Uterus (tissue), 4 donors: Measurements from ENCODE around the gene MMGT1. TPM values are rescaled to one million over a fixed set of nuclear protein-coding genes. Genes with fewer than 3 reads are reported as not detected.
"Not testable (repeated sequence)": the region's sequence is repeated elsewhere in the genome, so short reads cannot be mapped to it uniquely, and the experiment has no call there.

Experiments used
- DNase-seq, 2 donors: peaks; one replicate each; pipeline ENCODE4 v3.0.0-alpha.2; 2019 to 2020
- H3K27ac ChIP-seq, 2 donors: fragments of 200-600 bp; sonication (generic); 1 replicate in 1 of 2; 2 replicates in 1 of 2; pipeline ENCODE4 v1.5.1; 2016 to 2018
- H3K27me3 ChIP-seq, 2 donors: fragments of 200-600 bp; sonication (generic); one replicate each; pipeline ENCODE4 v1.5.1; 2018 to 2019; ENCODE audit warnings: control low read depth in 1 of 2
- H3K36me3 ChIP-seq, 2 donors: fragments of 200-600 bp; sonication (generic); one replicate each; pipeline ENCODE4 v1.5.1; 2019; ENCODE audit warnings: control low read depth in 1 of 2
- H3K4me1 ChIP-seq, 2 donors: fragments of 200-600 bp; sonication (generic); one replicate each; pipeline ENCODE4 v1.5.1; 2018 to 2019; ENCODE audit warnings: control low read depth in 1 of 2
- H3K4me3 ChIP-seq, 2 donors: fragments of 200-600 bp; sonication (generic); 1 replicate in 1 of 2; 2 replicates in 1 of 2; pipeline ENCODE4 v1.5.1; 2018 to 2019; ENCODE audit warnings: mild to moderate bottlenecking in 1 of 2
- H3K9me3 ChIP-seq, 2 donors: fragments of 200-600 bp; sonication (generic); one replicate each; pipeline ENCODE4 v1.5.1; 2019; ENCODE audit warnings: control low read depth in 1 of 2
- POLR2A ChIP-seq, 2 donors: fragments of 450-650 bp; IDR thresholded peaks; one replicate each; pipeline ENCODE4 v1.6.1; 2016; ENCODE audit warnings: antibody characterized with exemption in 2 of 2, mild to moderate bottlenecking in 1 of 2, moderate library complexity in 1 of 2
- intact Hi-C: fragments of 100-400 bp; cut with DNase I; formaldehyde crosslinking; loops from one replicate; pipeline ENCODE4 v1.15.1; 2023; ENCODE audit warnings: low total_unique reads
- total RNA-seq, 4 donors: library from RNA; depleted of rRNA in 3 of 4; stranded (reverse); fragments of >200 nt in 3 of 4; gene quantifications; one replicate each; pipeline versions ENCODE4 v1.1.0 to v1.2.4, GENCODE V29; 2014 to 2023
- TF ChIP-seq, protein P1 (sequence below), 4 experiments: fragments of 200-600 bp in 2 of 4; fragments of 450-650 bp in 2 of 4; sonication (generic) in 2 of 4; IDR thresholded peaks; one replicate each; pipeline ENCODE4 v1.5.1; 2016 to 2019; ENCODE audit warnings: antibody characterized with exemption in 4 of 4, mild to moderate bottlenecking in 2 of 4, moderate library complexity in 1 of 4
- donor health status: DM: yes; HTN: yes; CAD: no.

Gene MMGT1
- total RNA-seq, 4 donors from 2014 or later, result 5.6 to 42.6 (median 23.1) TPM

DNA sequence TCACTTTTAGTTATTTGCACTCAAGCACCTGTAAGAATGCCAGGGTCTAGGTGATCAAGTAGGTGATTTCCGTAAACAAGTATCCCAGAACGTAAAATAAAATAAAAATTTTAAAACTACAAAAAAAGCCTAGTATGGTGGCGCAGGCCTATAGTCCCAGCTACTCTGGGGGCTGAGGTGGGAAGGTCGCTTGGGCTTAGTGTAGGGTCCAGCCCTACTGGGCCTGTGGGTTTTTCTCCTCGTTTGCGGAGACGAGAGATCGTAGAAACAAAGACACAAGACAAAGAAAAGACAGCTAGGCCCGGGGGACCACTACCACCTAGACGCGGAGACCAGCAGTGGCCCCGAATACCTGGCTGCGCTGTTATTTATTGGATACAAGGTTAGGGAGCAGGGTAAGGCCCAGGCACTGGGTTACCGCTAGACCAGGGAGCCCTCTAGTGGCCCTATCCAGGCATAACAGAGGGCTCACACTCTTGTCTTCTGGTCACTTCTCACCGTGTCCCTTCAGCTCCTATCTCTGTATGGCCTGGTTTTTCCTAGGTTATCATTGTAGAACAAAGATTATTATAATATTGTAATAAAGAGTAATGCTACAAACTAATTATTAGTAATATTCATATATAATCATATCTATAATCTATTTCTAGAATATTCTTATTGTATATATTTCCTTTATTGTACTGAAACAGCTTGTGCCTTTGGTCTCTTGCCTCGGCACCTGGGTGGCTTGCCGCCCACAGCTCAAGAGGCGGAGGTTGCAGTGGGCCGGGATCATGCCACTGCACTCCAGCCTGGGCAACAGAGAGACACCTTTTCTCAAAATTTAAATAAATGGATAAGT lies 41.9 kb downstream of the MMGT1 start:
- H3K27me3 ChIP-seq, result no peaks in the 10 kb centered on the region
- DNase-seq, result peak; percentile 17 to 26

DNA sequence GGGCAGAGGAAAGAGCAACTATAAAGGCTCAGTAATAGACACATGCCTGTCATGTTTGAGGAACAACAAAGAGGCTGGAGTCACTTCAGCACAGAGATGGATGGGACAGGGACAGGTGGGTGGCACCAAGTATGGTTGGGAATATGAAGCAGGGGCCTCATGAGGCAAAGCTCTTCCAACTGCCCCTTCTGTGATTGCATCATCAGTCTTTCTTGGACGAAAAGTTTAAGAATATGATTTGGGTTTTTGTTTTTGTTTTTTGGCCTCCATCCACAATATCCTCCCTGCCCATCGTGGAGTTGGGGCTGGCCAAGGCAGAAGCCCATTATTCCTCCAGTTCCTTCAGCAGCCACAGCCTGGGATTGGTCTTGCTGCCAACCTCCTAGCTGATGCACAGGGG lies 45.9 kb downstream of the MMGT1 start:
- Histone ChIP-seq H3K4me1 (no peaks in the 10 kb centered on the region), H3K27me3 (no peaks in the 10 kb centered on the region), H3K27ac (no peak overlapping the region), H3K36me3 (no peaks in the 10 kb centered on the region), H3K4me3 (no peak overlapping the region), H3K9me3 (no peaks in the 10 kb centered on the region)
- intact Hi-C loops, result no loop called here
- DNase-seq, result no peak
- TF ChIP-seq, protein P1, sequence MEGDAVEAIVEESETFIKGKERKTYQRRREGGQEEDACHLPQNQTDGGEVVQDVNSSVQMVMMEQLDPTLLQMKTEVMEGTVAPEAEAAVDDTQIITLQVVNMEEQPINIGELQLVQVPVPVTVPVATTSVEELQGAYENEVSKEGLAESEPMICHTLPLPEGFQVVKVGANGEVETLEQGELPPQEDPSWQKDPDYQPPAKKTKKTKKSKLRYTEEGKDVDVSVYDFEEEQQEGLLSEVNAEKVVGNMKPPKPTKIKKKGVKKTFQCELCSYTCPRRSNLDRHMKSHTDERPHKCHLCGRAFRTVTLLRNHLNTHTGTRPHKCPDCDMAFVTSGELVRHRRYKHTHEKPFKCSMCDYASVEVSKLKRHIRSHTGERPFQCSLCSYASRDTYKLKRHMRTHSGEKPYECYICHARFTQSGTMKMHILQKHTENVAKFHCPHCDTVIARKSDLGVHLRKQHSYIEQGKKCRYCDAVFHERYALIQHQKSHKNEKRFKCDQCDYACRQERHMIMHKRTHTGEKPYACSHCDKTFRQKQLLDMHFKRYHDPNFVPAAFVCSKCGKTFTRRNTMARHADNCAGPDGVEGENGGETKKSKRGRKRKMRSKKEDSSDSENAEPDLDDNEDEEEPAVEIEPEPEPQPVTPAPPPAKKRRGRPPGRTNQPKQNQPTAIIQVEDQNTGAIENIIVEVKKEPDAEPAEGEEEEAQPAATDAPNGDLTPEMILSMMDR (IDR thresholded peaks at IDR 0.05), result no peak
- no peak for TF ChIP-seq POLR2A (IDR thresholded peaks at IDR 0.05)

More for the DNA sequence above, 41.9 kb downstream of the MMGT1 start:
- Histone ChIP-seq H3K9me3 (no peaks in the 10 kb centered on the region), H3K4me3 (no peak overlapping the region), H3K27ac (no peak overlapping the region), H3K36me3 (no peaks in the 10 kb centered on the region), H3K4me1 (no peaks in the 10 kb centered on the region)
- no peak for TF ChIP-seq POLR2A (IDR thresholded peaks at IDR 0.05)
- TF ChIP-seq, protein P1 (IDR thresholded peaks at IDR 0.05), result peak; percentile 35 to 56 (median 40)
- intact Hi-C loops, result no loop called here

DNA sequence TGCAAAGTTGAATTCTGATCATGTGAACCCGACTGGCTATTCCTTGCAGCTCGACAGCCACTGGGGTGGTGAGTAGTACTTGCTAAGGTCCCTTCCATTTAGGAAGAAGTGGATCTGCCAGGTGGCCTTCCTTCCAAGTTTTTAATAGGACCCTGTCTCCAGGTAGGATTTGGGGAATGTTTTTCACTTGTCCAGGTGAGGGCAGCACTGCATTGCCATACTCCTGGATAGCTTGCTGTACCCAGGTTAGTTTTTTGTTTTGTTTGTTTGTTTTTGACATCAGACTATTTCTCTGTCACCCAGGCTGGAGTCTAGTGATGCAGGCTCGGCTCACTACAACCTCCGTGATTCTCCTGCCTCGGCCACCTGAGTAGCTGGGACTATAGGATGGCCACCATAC lies 50.4 kb downstream of the MMGT1 start:
- Histone ChIP-seq H3K27me3 (no peaks in the 10 kb centered on the region), H3K4me1 (no peaks in the 10 kb centered on the region), H3K4me3 (no peak overlapping the region), H3K9me3 (no peaks in the 10 kb centered on the region), H3K36me3 (no peaks in the 10 kb centered on the region), H3K27ac (no peak overlapping the region)
- TF ChIP-seq, protein P1 (IDR thresholded peaks at IDR 0.05), result no peak
- no peak for TF ChIP-seq POLR2A (IDR thresholded peaks at IDR 0.05)
- intact Hi-C loops, result no loop called here
- DNase-seq, result no peak

DNA sequence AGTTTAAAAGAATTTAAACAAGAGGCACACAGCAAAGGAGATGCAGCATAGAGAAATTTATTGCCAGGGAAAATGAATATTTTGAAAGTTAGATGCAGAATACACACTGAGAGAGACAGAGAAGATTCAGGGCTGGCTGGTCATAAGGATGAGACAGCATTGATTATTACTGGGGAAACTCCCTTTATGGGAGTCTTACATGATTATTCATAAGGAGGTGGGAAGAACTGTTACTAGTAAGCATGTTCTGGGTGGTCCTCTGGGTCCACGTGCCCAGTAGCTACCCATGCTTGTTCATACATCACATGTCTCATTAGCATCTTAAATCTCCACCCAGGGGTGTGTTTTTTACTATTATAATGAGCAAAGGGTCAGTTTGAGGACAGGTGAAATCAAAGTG lies 53.3 kb downstream of the MMGT1 start:
- H3K36me3 ChIP-seq, H3K27ac ChIP-seq, DNase-seq, H3K4me1 ChIP-seq, intact Hi-C loops, H3K4me3 ChIP-seq, H3K9me3 ChIP-seq, H3K27me3 ChIP-seq: not testable (repeated sequence)

DNA sequence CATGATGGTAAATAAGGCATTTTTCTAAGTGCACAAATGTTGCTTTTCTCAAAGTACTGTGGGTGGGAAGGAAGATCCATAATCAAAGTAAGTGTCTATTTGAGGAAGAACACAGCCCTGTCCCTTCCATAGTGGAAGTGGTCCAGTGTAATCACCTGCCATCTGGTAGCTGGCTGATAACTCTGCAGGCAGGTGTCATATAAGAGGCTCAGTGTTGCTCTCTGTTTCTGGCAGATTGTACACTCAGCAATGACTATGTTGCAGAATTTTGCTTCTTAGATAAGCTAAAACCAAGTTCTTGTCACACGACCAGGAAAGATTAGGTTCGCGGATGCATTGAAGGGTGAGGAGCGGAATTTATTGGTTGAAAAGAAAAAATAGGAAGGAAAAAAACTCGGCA lies 59.4 kb downstream of the MMGT1 start:
- Histone ChIP-seq H3K27ac (no peak overlapping the region), H3K9me3 (no peaks in the 10 kb centered on the region), H3K27me3 (no peaks in the 10 kb centered on the region), H3K36me3 (no peaks in the 10 kb centered on the region), H3K4me1 (no peaks in the 10 kb centered on the region), H3K4me3 (no peak overlapping the region)
- no peak for DNase-seq
- no peak for TF ChIP-seq POLR2A (IDR thresholded peaks at IDR 0.05)
- TF ChIP-seq, protein P1 (IDR thresholded peaks at IDR 0.05), result no peak
- intact Hi-C loops, result no loop called here

Other genes starting within 250 kb of the MMGT1 start
- not detected for gene CT45A3, start 205.8 kb downstream of the MMGT1 start, total RNA-seq
- not detected for gene CT45A5, start 188.5 kb downstream of the MMGT1 start, total RNA-seq
- gene CT45A6, start 171.2 kb downstream of the MMGT1 start, total RNA-seq, result not detected
- not detected for gene CT45A2, start 154.0 kb downstream of the MMGT1 start, total RNA-seq
- gene CT45A7, start 136.7 kb downstream of the MMGT1 start, total RNA-seq, result not detected
- not detected for gene CT45A8, start 119.5 kb downstream of the MMGT1 start, total RNA-seq
- gene CT45A9, start 102.2 kb downstream of the MMGT1 start, total RNA-seq, result not detected
- not detected for gene CT45A10, start 80.5 kb downstream of the MMGT1 start, total RNA-seq
- gene SAGE1, start 80.3 kb downstream of the MMGT1 start, total RNA-seq, result not detected
- 10 to 100 TPM in 2 of 4 donors, 1 to 10 TPM in 2; 7.9 to 33.5 (median 13.7) TPM for gene SLC9A6, start 11.4 kb upstream of the MMGT1 start, total RNA-seq
- 100 to 1,000 TPM; 279 to 745 (median 469) TPM for gene FHL1, start 173.5 kb upstream of the MMGT1 start, total RNA-seq